ENCODE results near the gene EEA1.

The EEA1 gene

GRCh38 chr12:92722897-92723296, 206.2 kb downstream of the EEA1 start:
- Histone ChIP-seq H3F3A (ENCODE audit: insufficient read depth, low read length) (no peaks in the 10 kb centered on the region), H3K4me2 (ENCODE audit: low read length) (no peak overlapping the region), H3K27ac (ENCODE audit: low read depth, low read length, poor library complexity, severe bottlenecking) (no peak overlapping the region), H3K36me3 (ENCODE audit: insufficient read depth, low read length) (no peaks in the 10 kb centered on the region), H3K4me3 (ENCODE audit: low read depth, low read length, poor library complexity, severe bottlenecking) (no peak overlapping the region), H3K79me2 (ENCODE audit: insufficient read depth, low read length) (no peaks in the 10 kb centered on the region), H3K9ac (ENCODE audit: low read length) (no peak overlapping the region), H3K9me3 (ENCODE audit: low read length) (no peaks in the 10 kb centered on the region), H3K9me2 (ENCODE audit: low read depth, low read length) (no peaks in the 10 kb centered on the region), H4K20me1 (ENCODE audit: insufficient read depth, low read length) (no peaks in the 10 kb centered on the region), H2AFZ (ENCODE audit: low read length) (no peak overlapping the region), H3K4me1 (ENCODE audit: insufficient read depth, low read length, severe bottlenecking) (no peaks in the 10 kb centered on the region), H3K27me3 (ENCODE audit: insufficient read depth, low read length) (no peaks in the 10 kb centered on the region; the same call in 1 of the 2 replicates)
- no peak for TF ChIP-seq EZH2 (IDR thresholded peaks at IDR 0.05; ENCODE audit: borderline replicate concordance, low read length)
- no peak for TF ChIP-seq CTCF (IDR thresholded peaks at IDR 0.05; ENCODE audit: low read length)

DNA sequence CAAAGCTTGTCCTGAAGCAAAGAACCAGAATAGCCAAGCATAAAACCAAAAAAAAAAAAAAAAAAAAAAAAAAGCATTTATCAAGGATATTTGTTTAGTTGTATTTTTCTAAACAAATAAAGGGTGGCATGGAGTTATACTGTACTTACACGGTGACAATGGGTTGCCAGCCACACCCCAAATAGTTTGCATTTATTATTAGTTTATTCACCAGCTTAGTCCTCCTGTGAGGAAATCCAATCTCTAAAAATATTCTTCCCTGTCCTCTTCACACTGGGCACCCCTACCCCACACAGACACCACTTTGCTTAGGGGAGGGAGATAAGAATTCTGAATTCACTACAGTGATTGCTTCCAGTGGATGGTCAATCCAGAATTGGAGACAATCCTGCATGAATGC, 207.4 kb downstream of the EEA1 start:
- Histone ChIP-seq H3K79me2 (ENCODE audit: insufficient read depth, low read length) (no peaks in the 10 kb centered on the region), H4K20me1 (ENCODE audit: insufficient read depth, low read length) (no peaks in the 10 kb centered on the region), H3K27me3 (ENCODE audit: insufficient read depth, low read length) (no peaks in the 10 kb centered on the region; the same call in 1 of the 2 replicates), H3K4me2 (ENCODE audit: low read length) (no peak overlapping the region), H3K4me1 (ENCODE audit: insufficient read depth, low read length, severe bottlenecking) (no peaks in the 10 kb centered on the region), H3K9me2 (ENCODE audit: low read depth, low read length) (no peaks in the 10 kb centered on the region), H3K9me3 (ENCODE audit: low read length) (no peaks in the 10 kb centered on the region), H2AFZ (ENCODE audit: low read length) (no peak overlapping the region), H3K27ac (ENCODE audit: low read depth, low read length, poor library complexity, severe bottlenecking) (no peak overlapping the region), H3K9ac (ENCODE audit: low read length) (no peak overlapping the region), H3K4me3 (ENCODE audit: low read depth, low read length, poor library complexity, severe bottlenecking) (no peak overlapping the region), H3K36me3 (ENCODE audit: insufficient read depth, low read length) (no peaks in the 10 kb centered on the region), H3F3A (ENCODE audit: insufficient read depth, low read length) (no peaks in the 10 kb centered on the region)
- TF ChIP-seq EZH2 (IDR thresholded peaks at IDR 0.05; ENCODE audit: borderline replicate concordance, low read length) (no peak), CTCF (IDR thresholded peaks at IDR 0.05; ENCODE audit: low read length) (no peak)

GRCh38 chr12:92721130-92721529, 208.0 kb downstream of the EEA1 start:
- H3K27me3 ChIP-seq (ENCODE audit: insufficient read depth, low read length): no peaks in the 10 kb centered on the region; the same call in 1 of the 2 replicates
- no peaks in the 10 kb centered on the region for H3K9me3 ChIP-seq (ENCODE audit: low read length)
- no peak overlapping the region for H3K4me3 ChIP-seq (ENCODE audit: low read depth, low read length, poor library complexity, severe bottlenecking)
- no peaks in the 10 kb centered on the region for H3F3A ChIP-seq (ENCODE audit: insufficient read depth, low read length)
- H3K4me2 ChIP-seq (ENCODE audit: low read length): no peak overlapping the region
- no peaks in the 10 kb centered on the region for H3K9me2 ChIP-seq (ENCODE audit: low read depth, low read length)
- H4K20me1 ChIP-seq (ENCODE audit: insufficient read depth, low read length): no peaks in the 10 kb centered on the region
- H3K27ac ChIP-seq (ENCODE audit: low read depth, low read length, poor library complexity, severe bottlenecking): no peak overlapping the region
- H2AFZ ChIP-seq (ENCODE audit: low read length): no peak overlapping the region
- no peaks in the 10 kb centered on the region for H3K36me3 ChIP-seq (ENCODE audit: insufficient read depth, low read length)
- no peaks in the 10 kb centered on the region for H3K79me2 ChIP-seq (ENCODE audit: insufficient read depth, low read length)
- TF ChIP-seq CTCF (IDR thresholded peaks at IDR 0.05; ENCODE audit: low read length): no peak
- no peak for TF ChIP-seq EZH2 (IDR thresholded peaks at IDR 0.05; ENCODE audit: borderline replicate concordance, low read length)
- H3K9ac ChIP-seq (ENCODE audit: low read length): no peak overlapping the region
- H3K4me1 ChIP-seq (ENCODE audit: insufficient read depth, low read length, severe bottlenecking): no peaks in the 10 kb centered on the region
